ENCODE data around the gene SLC29A3. TPM values are rescaled to one million over a fixed set of nuclear protein-coding genes. Genes with fewer than 3 reads are reported as not detected.

The SLC29A3 gene
- total RNA-seq, 2 experiments from 2014 or later, result 2.9 to 3.3 TPM

DNA sequence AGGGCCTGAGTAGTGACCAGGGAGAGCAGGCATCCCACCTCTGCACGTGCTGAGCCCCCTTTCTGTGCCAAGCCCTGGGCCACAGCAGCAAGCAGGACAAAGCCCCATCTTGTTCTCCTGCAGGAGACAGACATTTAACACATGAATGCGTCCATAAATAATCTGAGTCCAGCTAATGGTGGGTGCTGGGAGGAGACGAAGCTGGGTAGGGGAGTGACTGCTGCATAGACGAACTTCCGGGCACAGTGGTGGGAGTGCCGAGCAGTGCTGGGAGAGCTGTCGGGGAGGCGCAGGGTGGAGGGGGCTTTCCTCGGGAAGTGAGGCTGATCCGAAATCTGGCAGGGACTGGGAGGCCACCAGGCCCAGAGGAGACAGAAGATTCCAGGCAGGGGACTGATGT lies 35.2 kb upstream of the SLC29A3 start:
- intact Hi-C loops (cut with micrococcal nuclease), result no loop called here
- POLR2A ChIA-PET, result no interaction called here
- Mint-ChIP-seq H3K27me3 (no peaks in the 10 kb centered on the region), H3K4me1 (ENCODE audit: low read depth) (no peaks in the 10 kb centered on the region), H3K9me3 (no peaks in the 10 kb centered on the region), H3K4me3 (no peak overlapping the region), H3K36me3 (ENCODE audit: low read depth) (no peaks in the 10 kb centered on the region), H3K27ac (no peak overlapping the region)
- CTCF ChIA-PET, result interaction anchor here (0.7 to 3.4 kb wide), 13 partner anchors 8 to 381 kb away, joined by 3 to 22 read pairs (median 4); no protein-coding TSS in a partner anchor
- TF ChIP-seq, protein P1, sequence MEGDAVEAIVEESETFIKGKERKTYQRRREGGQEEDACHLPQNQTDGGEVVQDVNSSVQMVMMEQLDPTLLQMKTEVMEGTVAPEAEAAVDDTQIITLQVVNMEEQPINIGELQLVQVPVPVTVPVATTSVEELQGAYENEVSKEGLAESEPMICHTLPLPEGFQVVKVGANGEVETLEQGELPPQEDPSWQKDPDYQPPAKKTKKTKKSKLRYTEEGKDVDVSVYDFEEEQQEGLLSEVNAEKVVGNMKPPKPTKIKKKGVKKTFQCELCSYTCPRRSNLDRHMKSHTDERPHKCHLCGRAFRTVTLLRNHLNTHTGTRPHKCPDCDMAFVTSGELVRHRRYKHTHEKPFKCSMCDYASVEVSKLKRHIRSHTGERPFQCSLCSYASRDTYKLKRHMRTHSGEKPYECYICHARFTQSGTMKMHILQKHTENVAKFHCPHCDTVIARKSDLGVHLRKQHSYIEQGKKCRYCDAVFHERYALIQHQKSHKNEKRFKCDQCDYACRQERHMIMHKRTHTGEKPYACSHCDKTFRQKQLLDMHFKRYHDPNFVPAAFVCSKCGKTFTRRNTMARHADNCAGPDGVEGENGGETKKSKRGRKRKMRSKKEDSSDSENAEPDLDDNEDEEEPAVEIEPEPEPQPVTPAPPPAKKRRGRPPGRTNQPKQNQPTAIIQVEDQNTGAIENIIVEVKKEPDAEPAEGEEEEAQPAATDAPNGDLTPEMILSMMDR (IDR thresholded peaks at IDR 0.05), result no peak
- DNase-seq (no peak), ATAC-seq (no peak)

DNA sequence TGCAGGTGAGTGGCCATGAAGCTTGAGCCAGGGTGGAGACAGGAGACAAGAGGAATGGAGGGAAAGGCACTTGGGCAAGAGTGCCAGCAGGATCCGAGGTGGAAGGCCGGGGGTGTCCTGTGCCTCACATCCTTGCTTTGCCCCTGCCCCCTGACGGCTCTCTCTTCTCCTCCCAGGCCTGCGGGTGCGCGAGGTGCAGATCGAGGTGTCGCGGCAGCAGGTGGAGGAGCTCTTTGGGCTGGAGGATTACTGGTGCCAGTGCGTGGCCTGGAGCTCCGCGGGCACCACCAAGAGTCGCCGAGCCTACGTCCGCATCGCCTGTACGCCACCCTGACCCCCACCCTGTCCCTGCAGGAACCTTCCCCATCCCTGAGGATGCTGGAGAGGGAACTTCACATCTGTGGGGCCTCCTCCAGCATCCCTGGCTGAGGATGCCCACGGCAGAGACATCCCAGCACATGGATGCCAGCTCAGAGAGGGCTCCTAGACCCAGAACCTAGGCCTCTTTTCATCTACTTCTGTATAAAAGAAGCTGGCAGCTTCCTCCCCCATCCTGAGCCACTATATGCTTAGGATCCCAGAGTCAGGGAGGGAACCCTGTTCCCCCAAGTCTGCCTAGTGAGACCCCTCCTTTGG lies 34.4 kb upstream of the SLC29A3 start:
- DNase-seq, result no peak
- Mint-ChIP-seq H3K27me3 (no peaks in the 10 kb centered on the region), H3K27ac (no peak overlapping the region), H3K9me3 (no peaks in the 10 kb centered on the region), H3K4me1 (ENCODE audit: low read depth) (no peaks in the 10 kb centered on the region), H3K36me3 (ENCODE audit: low read depth) (no peaks in the 10 kb centered on the region), H3K4me3 (no peak overlapping the region)
- ATAC-seq, result peak; percentile 27
- TF ChIP-seq, protein P1 (IDR thresholded peaks at IDR 0.05), result no peak
- ChIA-PET POLR2A (no interaction called here), CTCF (interaction anchor here (0.8 to 3.4 kb wide), 19 partner anchors 9 to 853 kb away, joined by 3 to 22 read pairs (median 4); no protein-coding TSS in a partner anchor)
- intact Hi-C loops (cut with micrococcal nuclease), result loop anchor here (5.0 kb wide), 1 partner anchor 377 kb away; no protein-coding TSS in a partner anchor

DNA sequence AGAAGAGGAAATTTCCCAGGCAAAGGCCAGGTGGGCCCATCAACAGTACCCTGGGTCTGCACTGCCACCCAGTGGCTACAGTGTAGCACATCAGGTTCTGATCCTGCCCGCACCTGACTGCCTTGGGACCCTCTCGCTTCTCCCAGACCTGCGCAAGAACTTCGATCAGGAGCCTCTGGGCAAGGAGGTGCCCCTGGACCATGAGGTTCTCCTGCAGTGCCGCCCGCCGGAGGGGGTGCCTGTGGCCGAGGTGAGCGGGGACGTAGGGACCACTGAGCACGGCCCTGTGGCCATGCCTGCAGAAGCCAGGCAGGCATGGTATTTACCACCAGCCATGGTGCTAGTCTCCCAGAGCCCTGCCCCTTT lies 33.9 kb upstream of the SLC29A3 start:
- ChIA-PET CTCF (interaction anchor here (0.7 to 3.4 kb wide), 16 partner anchors 9 to 853 kb away, joined by 3 to 22 read pairs (median 4); no protein-coding TSS in a partner anchor), POLR2A (no interaction called here)
- no peaks in the 10 kb centered on the region for H3K9me3 Mint-ChIP-seq

DNA sequence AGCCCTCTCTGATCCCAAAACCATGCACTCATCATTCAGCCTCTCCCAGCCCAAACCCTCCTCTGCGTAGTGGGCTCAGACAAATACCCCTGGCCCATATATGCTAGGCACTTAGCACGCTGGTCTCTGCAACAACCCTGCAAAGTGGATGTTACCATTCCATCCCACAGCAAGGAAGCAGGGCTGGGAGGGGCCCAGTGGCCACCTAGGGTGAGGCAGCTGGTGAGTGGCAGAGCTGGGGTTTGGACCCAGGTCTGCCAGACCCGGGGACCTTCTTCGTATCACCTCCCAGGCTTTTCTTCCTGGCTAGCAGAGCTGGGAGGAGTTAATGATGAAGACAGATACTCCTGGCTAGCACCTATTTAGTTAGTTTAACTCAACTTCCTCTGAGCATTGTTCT lies 33.1 kb upstream of the SLC29A3 start:
- ChIA-PET CTCF (interaction anchor here (0.7 to 3.4 kb wide), 4 partner anchors 16 to 382 kb away, joined by 3 to 22 read pairs (median 12); no protein-coding TSS in a partner anchor), POLR2A (no interaction called here)
- DNase-seq, result no peak
- ATAC-seq, result no peak
- no peaks in the 10 kb centered on the region for H3K4me1 Mint-ChIP-seq (ENCODE audit: low read depth)
- no peaks in the 10 kb centered on the region for H3K9me3 Mint-ChIP-seq
- no peak overlapping the region for H3K27ac Mint-ChIP-seq
- TF ChIP-seq, protein P1 (IDR thresholded peaks at IDR 0.05), result no peak
- intact Hi-C loops (cut with micrococcal nuclease), result loop anchor here (5.0 kb wide), 1 partner anchor 379 kb away; no protein-coding TSS in a partner anchor
- no peaks in the 10 kb centered on the region for H3K27me3 Mint-ChIP-seq
- H3K4me3 Mint-ChIP-seq, result no peak overlapping the region
- no peaks in the 10 kb centered on the region for H3K36me3 Mint-ChIP-seq (ENCODE audit: low read depth)

More for the DNA sequence above, 33.9 kb upstream of the SLC29A3 start:
- Mint-ChIP-seq H3K36me3 (ENCODE audit: low read depth) (no peaks in the 10 kb centered on the region), H3K27me3 (no peaks in the 10 kb centered on the region), H3K27ac (no peak overlapping the region), H3K4me1 (ENCODE audit: low read depth) (no peaks in the 10 kb centered on the region), H3K4me3 (no peak overlapping the region)
- peak; percentile 90 for ATAC-seq
- DNase-seq, result peak; percentile 56
- intact Hi-C loops (cut with micrococcal nuclease), result loop anchor here (5.0 kb wide), 1 partner anchor 378 kb away; no protein-coding TSS in a partner anchor
- TF ChIP-seq, protein P1 (IDR thresholded peaks at IDR 0.05), result peak; percentile 72

Measured in activated CD8-positive, alpha-beta T cell treated with anti-CD3 and anti-CD28 coated beads for 36 hours (primary cell).